ENCODE data around the gene SORCS2. TPM values are rescaled to one million over a fixed set of nuclear protein-coding genes. Genes with fewer than 3 reads are reported as not detected.

Gene SORCS2
- total RNA-seq, 4 donors from 2014 or later = 0.48 to 1.8 (median 0.68) TPM; not detected in 1

DNA sequence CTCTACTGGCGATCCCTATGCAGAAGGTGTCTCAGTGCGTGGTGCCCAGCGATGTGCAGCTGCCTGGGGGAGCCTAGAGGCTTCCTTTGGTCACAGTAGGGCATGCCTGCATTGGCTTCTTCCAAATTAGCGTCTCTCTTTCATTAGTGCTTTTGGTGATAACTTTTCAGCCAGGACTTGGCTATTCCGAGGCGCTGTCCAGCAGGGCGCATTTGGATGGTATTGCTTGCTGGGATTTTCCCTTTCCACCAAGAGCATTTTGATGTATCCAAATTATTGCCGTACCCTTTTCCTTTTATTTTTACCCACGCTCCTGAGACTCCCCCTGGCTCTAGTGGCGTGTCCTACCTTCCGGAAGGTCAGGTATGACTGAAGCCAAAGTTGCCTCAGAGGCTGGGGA, 101.4 kb downstream of the SORCS2 start:
- 85 to 92% methylated on average over 3 to 11 of the region's 11 CpGs for WGBS, 2 donors (ENCODE audit: low coverage in 1 of 2)
- in situ Hi-C loops (cut with MboI; ENCODE audit: low pct_ligation_motif_present in 1 of 4, low pct_unique_long_range_greater_than_20kb in 1 of 4, low sequenced_read_pairs in 3 of 4) (loop anchor here in 1 of 4 donors (10.0 kb wide), 1 partner anchor 99 kb away; the partner anchor contains the start of gene SORCS2), intact Hi-C loops (cut with DNase I; ENCODE audit: low total_unique reads) (no loop called here)
- Histone ChIP-seq H3K27me3 (no peaks in the 10 kb centered on the region), H3K4me3 (no peak overlapping the region), H3K36me3 (no peaks in the 10 kb centered on the region), H3K9me3 (no peaks in the 10 kb centered on the region), H3K4me1 (peaks cover 0 to 16% (median 9%) of the 10 kb centered on the region in 4 donors), H3K27ac (no peak overlapping the region)
- TF ChIP-seq EP300 (IDR thresholded peaks at IDR 0.05; ENCODE audit: low read depth) (no peak), POLR2A (IDR thresholded peaks at IDR 0.05) (no peak), POLR2AphosphoS5 (IDR thresholded peaks at IDR 0.05) (no peak)
- TF ChIP-seq, protein P1, sequence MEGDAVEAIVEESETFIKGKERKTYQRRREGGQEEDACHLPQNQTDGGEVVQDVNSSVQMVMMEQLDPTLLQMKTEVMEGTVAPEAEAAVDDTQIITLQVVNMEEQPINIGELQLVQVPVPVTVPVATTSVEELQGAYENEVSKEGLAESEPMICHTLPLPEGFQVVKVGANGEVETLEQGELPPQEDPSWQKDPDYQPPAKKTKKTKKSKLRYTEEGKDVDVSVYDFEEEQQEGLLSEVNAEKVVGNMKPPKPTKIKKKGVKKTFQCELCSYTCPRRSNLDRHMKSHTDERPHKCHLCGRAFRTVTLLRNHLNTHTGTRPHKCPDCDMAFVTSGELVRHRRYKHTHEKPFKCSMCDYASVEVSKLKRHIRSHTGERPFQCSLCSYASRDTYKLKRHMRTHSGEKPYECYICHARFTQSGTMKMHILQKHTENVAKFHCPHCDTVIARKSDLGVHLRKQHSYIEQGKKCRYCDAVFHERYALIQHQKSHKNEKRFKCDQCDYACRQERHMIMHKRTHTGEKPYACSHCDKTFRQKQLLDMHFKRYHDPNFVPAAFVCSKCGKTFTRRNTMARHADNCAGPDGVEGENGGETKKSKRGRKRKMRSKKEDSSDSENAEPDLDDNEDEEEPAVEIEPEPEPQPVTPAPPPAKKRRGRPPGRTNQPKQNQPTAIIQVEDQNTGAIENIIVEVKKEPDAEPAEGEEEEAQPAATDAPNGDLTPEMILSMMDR (IDR thresholded peaks at IDR 0.05) = no peak
- no peak for DNase-seq

DNA sequence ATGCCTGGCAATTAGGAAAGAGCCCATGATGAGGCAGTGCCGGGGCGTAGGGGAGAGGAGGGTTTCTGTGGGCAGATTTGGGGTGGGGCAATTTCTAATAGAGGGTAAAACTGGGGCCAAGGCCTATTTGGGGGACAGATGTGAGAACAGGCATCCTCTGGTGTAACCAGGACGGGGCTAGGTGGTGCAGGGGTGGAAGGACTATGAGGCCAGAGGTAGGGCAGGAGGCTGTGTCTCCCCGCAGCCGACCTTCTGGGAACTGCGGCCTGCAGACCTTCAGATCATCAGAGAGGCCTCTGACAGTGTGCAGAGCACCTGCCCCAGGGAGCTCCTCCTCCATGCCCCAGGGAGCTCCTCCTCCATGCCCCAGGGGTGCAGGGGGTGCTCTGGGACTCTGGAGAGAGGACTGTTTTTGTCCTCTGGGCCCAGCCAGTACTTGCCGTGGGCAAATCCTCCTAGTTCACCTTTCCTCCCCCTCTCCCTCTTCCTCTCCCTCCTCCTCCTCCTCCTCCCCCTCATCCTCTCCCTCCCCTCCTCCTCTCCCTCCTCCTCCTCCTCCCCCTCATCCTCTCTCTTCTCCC, 101.9 kb downstream of the SORCS2 start:
- H3K27ac ChIP-seq = no peak overlapping the region
- in situ Hi-C loops (cut with MboI; ENCODE audit: low pct_ligation_motif_present in 1 of 4, low pct_unique_long_range_greater_than_20kb in 1 of 4, low sequenced_read_pairs in 3 of 4) = loop anchor here in 1 of 4 donors (10.0 kb wide), 1 partner anchor 99 kb away; the partner anchor contains the start of gene SORCS2
- no peaks in the 10 kb centered on the region for H3K27me3 ChIP-seq
- no peaks in the 10 kb centered on the region for H3K9me3 ChIP-seq
- no peak overlapping the region for H3K4me3 ChIP-seq
- TF ChIP-seq POLR2A (IDR thresholded peaks at IDR 0.05) (no peak), POLR2AphosphoS5 (IDR thresholded peaks at IDR 0.05) (no peak)
- TF ChIP-seq, protein P1 (IDR thresholded peaks at IDR 0.05) = no peak
- intact Hi-C loops (cut with DNase I; ENCODE audit: low total_unique reads) = no loop called here
- 56% methylated on average over 7 of the region's 7 CpGs; no CpG with 5 or more reads in 1 of the 2 donors for WGBS, 2 donors (ENCODE audit: low coverage in 1 of 2)
- no peak for DNase-seq
- no peaks in the 10 kb centered on the region for H3K36me3 ChIP-seq
- peaks cover 0 to 16% (median 9%) of the 10 kb centered on the region in 4 donors for H3K4me1 ChIP-seq

GRCh38 chr4:7295197-7295910, 103.0 kb downstream of the SORCS2 start:
- no peak for TF ChIP-seq POLR2A (IDR thresholded peaks at IDR 0.05)
- no peak for TF ChIP-seq EP300 (IDR thresholded peaks at IDR 0.05; ENCODE audit: low read depth)
- TF ChIP-seq, protein P1 (IDR thresholded peaks at IDR 0.05) = no peak
- no peak for TF ChIP-seq POLR2AphosphoS5 (IDR thresholded peaks at IDR 0.05)
- Histone ChIP-seq H3K4me3 (peak overlapping the region in 1 of 4 donors; percentile 16), H3K36me3 (no peaks in the 10 kb centered on the region), H3K9me3 (no peaks in the 10 kb centered on the region), H3K27me3 (no peaks in the 10 kb centered on the region), H3K4me1 (peaks cover 0 to 16% (median 9%) of the 10 kb centered on the region in 4 donors), H3K27ac (peak overlapping the region; percentile 10 to 66 (median 28))
- in situ Hi-C loops (cut with MboI; ENCODE audit: low pct_ligation_motif_present in 1 of 4, low pct_unique_long_range_greater_than_20kb in 1 of 4, low sequenced_read_pairs in 3 of 4) = loop anchor here in 1 of 4 donors (10.0 kb wide), 1 partner anchor 101 kb away; the partner anchor contains the start of gene SORCS2
- peak; percentile 34 for DNase-seq
- 53% methylated on average over 20 of the region's 22 CpGs; no CpG with 5 or more reads in 1 of the 2 donors for WGBS, 2 donors (ENCODE audit: low coverage in 1 of 2)
- intact Hi-C loops (cut with DNase I; ENCODE audit: low total_unique reads) = loop anchor here (1.0 kb wide), 1 partner anchor 103 kb away; the partner anchor contains the start of gene SORCS2
